Kidney (tissue), 14 donors: Measurements from ENCODE around the gene THSD4. TPM values are rescaled to one million over a fixed set of nuclear protein-coding genes. Genes with fewer than 3 reads are reported as not detected.

Experiments used
- DNase-seq, 5 donors: peaks; one replicate each; pipeline ENCODE4 v3.0.0-alpha.2; 2013 to 2020
- FAIRE-seq: peaks from 2 replicates; lab custom pipeline; 2012; peaks lifted over from hg19 to GRCh38; lab: Jason Lieb, UNC
- H3K27ac ChIP-seq, 2 donors: one replicate each; pipeline ENCODE4 v1.7.0; 2013; ENCODE audit warnings: low read depth in 2 of 2, low read length in 2 of 2, inconsistent platforms in 1 of 2
- H3K27me3 ChIP-seq: one replicate; pipeline ENCODE4 v1.7.1; 2013; ENCODE audit warnings: low read length, inconsistent platforms; ENCODE audit not compliant: control insufficient read depth, insufficient read depth
- H3K36me3 ChIP-seq, 3 donors: one replicate each; pipeline versions ENCODE4 v1.7.0 to v1.7.1; 2013; ENCODE audit warnings: low read length in 3 of 3, control low read depth in 1 of 3, inconsistent platforms in 1 of 3; ENCODE audit not compliant: insufficient read depth in 3 of 3, control insufficient read depth in 2 of 3
- H3K4me1 ChIP-seq, 3 donors: one replicate each; pipeline versions ENCODE4 v1.7.0 to v1.7.1; 2013; ENCODE audit warnings: low read length in 3 of 3, inconsistent platforms in 1 of 3, low read depth in 1 of 3; ENCODE audit not compliant: control insufficient read depth in 2 of 3, insufficient read depth in 2 of 3
- H3K4me3 ChIP-seq, 3 donors: one replicate each; pipeline versions ENCODE4 v1.7.0 to v1.8.1; 2013; ENCODE audit warnings: low read length in 3 of 3, control low read depth in 1 of 3, inconsistent platforms in 1 of 3
- H3K9ac ChIP-seq, 3 donors: one replicate each; pipeline versions ENCODE4 v1.7.0 to v1.7.1; 2013; ENCODE audit warnings: low read length in 3 of 3, control low read depth in 1 of 3, inconsistent platforms in 1 of 3
- H3K9me3 ChIP-seq, 3 donors: one replicate each; pipeline versions ENCODE4 v1.7.0 to v1.7.1; 2013; ENCODE audit warnings: low read length in 3 of 3, control low read depth in 1 of 3, inconsistent platforms in 1 of 3; ENCODE audit not compliant: control insufficient read depth in 2 of 3, insufficient read depth in 1 of 3
- CTCF ChIP-seq: IDR thresholded peaks from 3 replicates; pipeline ENCODE4 v1.5.1; 2012; ENCODE audit warnings: mild to moderate bottlenecking, moderate library complexity, borderline replicate concordance; ENCODE audit not compliant: insufficient read depth; ENCODE audit errors: extremely low read depth
- intact Hi-C: fragments of 100-400 bp; cut with DNase I; formaldehyde crosslinking; loops from one replicate; pipeline ENCODE4 v1.11.1; 2022
- polyA plus RNA-seq: library from polyadenylated mRNA; stranded (reverse); fragments of 350-450 nt; fragmentation: Illumina TruSeq; extraction: RNeasy Lipid Tissue Mini Kit (QIAGEN cat#74804); gene quantifications from one replicate; pipeline ENCODE4 v1.2.3, GENCODE V29; 2014; ENCODE audit warnings: low read depth, low replicate concordance; ENCODE audit not compliant: insufficient read depth
- total RNA-seq: library from RNA; stranded (reverse); fragmentation: NEBNext Ultra II Directional; extraction: Animal tissue kit (Norgen Biotek cat#: 25700); gene quantifications from one replicate; pipeline ENCODE4 v1.2.1, GENCODE V29; 2021
- donor health status: control.
- donor health status: control.
- donor health status: control.
- donor health status: control.
- donor health status: control.
- donor health status: DM: yes; HTN: yes; CAD: no.
- donor health status: Normal renal cell carcinoma (clear cell type).

The THSD4 gene
- total and polyA plus RNA-seq, 2 donors from 2014 or later, result 9.4 to 36.3 TPM

- no peaks in the 10 kb centered on the region for H3K9me3 ChIP-seq
- intact Hi-C loops, result no loop called here
- H3K9ac ChIP-seq, result no peak overlapping the region
- no peak overlapping the region for H3K4me3 ChIP-seq
- H3K4me1 ChIP-seq, result no peaks in the 10 kb centered on the region
- H3K36me3 ChIP-seq, result no peaks in the 10 kb centered on the region
- no peak overlapping the region for H3K27ac ChIP-seq
- DNase-seq (no peak), FAIRE-seq (no peak)
- H3K27me3 ChIP-seq, result no peaks in the 10 kb centered on the region
- no peak for TF ChIP-seq CTCF
Measured at GRCh38 chr15:71392861-71393283, 277.6 kb downstream of the THSD4 start.

- TF ChIP-seq CTCF, result no peak
- intact Hi-C loops, result no loop called here
- Histone ChIP-seq H3K9me3 (no peaks in the 10 kb centered on the region), H3K4me3 (no peak overlapping the region), H3K9ac (no peak overlapping the region), H3K4me1 (no peaks in the 10 kb centered on the region), H3K27ac (no peak overlapping the region), H3K36me3 (no peaks in the 10 kb centered on the region), H3K27me3 (no peaks in the 10 kb centered on the region)
- no peak for FAIRE-seq
- no peak for DNase-seq
Measured at GRCh38 chr15:71393383-71393782, 278.1 kb downstream of the THSD4 start.

GRCh38 chr15:71396536-71397125 lies 281.4 kb downstream of the THSD4 start:
- no peak for FAIRE-seq
- Histone ChIP-seq H3K36me3 (no peaks in the 10 kb centered on the region), H3K4me3 (no peak overlapping the region), H3K27ac (no peak overlapping the region), H3K27me3 (no peaks in the 10 kb centered on the region), H3K9me3 (no peaks in the 10 kb centered on the region), H3K4me1 (peaks cover 0 to 5% (median 0%) of the 10 kb centered on the region in 3 donors), H3K9ac (no peak overlapping the region)
- no peak for DNase-seq
- intact Hi-C loops, result no loop called here
- TF ChIP-seq CTCF, result no peak

GRCh38 chr15:71397377-71397776 lies 282.1 kb downstream of the THSD4 start:
- Histone ChIP-seq H3K27me3 (no peaks in the 10 kb centered on the region), H3K9me3 (no peaks in the 10 kb centered on the region), H3K4me1 (peaks cover 0 to 5% (median 0%) of the 10 kb centered on the region in 3 donors), H3K9ac (no peak overlapping the region), H3K36me3 (no peaks in the 10 kb centered on the region), H3K4me3 (no peak overlapping the region), H3K27ac (no peak overlapping the region)
- intact Hi-C loops, result no loop called here
- FAIRE-seq (no peak), DNase-seq (no peak)
- no peak for TF ChIP-seq CTCF
